ENCODE measurements around the gene GAGE12J.
"Not testable (repeated sequence)": the region's sequence is repeated elsewhere in the genome, so short reads cannot be mapped to it uniquely, and the experiment has no call there.

GAGE12J gene

DNA sequence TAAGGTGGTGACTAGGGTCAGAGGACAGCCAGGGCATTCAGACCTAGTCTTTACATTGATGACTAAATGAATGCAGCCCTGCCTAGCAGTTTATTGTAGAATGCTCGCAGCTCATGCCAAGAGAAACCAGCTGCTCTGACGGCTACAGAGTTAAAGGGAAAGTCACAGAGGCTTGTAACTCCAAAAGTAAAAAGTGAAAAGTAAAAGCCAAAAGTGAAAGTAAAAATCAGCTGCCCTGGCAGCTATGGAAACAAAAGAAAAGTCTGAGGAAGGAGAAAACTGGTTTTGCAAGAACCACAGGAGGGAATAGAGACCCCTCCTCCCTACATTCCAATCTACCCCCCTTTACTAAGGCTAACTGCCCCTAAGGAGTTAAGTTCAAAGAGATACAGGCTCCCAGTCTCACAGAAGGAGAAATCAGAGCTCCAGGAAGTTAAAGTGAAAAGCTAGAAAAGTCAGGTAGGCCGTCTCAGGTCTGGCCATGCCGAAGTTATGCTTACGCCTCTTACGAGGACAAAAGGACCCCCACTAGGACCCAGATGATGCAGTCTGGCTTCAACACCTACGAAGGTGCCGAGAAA lies 12.3 kb upstream of the GAGE12J start:
- no peak overlapping the region for H3K27ac ChIP-seq
- DNase-seq (ENCODE audit: low spot score) = no peak
- CTCF ChIA-PET = no interaction called here
- no peak for TF ChIP-seq CTCF (conservative IDR thresholded peaks at IDR 0.05; ENCODE audit: low read depth)
- POLR2A ChIA-PET (ENCODE audit: low non-redundant PET) = no interaction called here

DNA sequence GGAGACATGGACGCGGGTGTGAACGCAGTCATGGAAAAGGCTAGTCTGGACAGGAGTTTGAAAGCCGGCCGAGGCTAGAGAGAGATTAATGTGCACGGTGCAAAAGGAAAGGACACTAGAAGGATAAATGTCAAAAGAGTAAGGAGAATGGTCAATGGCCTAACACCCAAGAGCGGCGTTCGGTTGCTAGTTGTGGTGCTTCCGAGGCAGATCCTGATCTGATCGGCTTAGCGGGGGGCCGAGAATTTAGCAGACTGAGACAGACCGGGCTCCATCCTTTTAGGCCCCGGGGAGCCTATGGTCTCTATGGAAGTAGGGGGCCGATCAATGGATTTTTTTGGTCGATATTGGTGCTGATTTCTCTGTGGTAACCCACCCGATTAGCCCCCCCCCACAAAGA lies 11.5 kb upstream of the GAGE12J start:
- no peak overlapping the region for H3K27ac ChIP-seq
- ChIA-PET CTCF (no interaction called here), POLR2A (ENCODE audit: low non-redundant PET) (no interaction called here)
- TF ChIP-seq CTCF (conservative IDR thresholded peaks at IDR 0.05; ENCODE audit: low read depth) = no peak
- no peak for DNase-seq (ENCODE audit: low spot score)

DNA sequence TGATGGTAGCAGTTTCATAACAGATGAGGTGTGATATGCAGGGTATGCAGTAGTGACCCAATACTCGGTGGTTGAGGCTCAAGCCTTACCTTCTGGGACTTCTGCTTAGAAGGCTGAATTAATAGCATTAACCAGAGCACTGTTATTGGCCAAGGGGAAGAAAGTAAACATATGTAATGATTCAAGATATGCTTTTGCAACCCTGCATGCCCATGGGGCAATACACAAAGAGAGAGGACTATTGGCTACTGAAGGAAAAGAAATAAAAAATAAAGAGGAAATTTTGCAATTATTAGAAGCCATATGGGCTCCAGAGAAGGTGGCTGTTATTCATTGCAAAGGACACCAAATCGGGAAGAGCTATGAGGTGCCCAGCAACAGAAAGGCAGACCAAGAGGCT lies 9.7 kb upstream of the GAGE12J start:
- TF ChIP-seq CTCF (conservative IDR thresholded peaks at IDR 0.05; ENCODE audit: low read depth) = no peak
- ChIA-PET CTCF (no interaction called here), POLR2A (ENCODE audit: low non-redundant PET) (no interaction called here)
- DNase-seq (ENCODE audit: low spot score) = no peak
- H3K27ac ChIP-seq = no peak overlapping the region

DNA sequence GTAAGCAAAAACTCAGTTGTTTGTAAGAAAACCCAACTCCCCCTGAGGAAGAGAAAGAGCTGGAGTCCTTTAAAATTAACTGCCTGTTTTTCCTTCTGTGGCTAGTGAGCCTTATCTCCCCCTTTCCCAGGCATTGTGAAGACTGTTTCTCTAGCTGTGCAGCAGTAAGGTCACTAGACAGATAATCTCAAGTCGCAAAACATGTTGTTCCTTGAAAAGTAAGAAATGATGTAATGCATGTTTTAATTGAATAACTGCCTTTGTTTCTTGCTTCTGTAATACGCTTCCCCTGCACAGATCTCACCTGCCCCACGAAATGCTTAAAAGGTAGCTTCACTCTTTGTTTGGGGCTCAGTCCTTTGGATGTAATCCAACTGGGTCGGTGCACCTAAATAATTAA lies 5.8 kb upstream of the GAGE12J start:
- POLR2A ChIA-PET (ENCODE audit: low non-redundant PET) = no interaction called here
- no peak for DNase-seq (ENCODE audit: low spot score)
- TF ChIP-seq CTCF (conservative IDR thresholded peaks at IDR 0.05; ENCODE audit: low read depth) = no peak
- CTCF ChIA-PET = no interaction called here
- no peak overlapping the region for H3K27ac ChIP-seq

DNA sequence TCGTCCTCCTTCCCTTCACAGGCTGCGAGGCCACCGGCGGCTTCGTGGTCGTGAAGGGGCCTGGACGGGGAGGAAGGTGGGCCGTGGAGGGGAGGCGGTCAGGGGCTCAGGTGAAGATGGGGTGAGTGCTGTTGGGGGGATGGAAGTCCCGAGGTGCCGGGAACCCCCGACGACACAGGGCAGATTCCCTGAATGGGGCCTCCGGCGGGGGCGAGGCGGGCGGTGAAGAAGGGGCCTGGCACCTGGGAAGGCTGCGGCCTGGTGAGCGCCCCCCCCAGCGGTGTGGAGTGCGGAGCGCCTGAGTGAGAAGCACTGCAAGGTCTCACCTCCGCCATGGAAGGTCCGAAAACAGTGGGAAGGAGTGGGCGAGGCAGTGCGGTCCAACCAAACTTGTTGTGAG lies 429 bp downstream of the GAGE12J start:
- POLR2A ChIA-PET (ENCODE audit: low non-redundant PET); DNase-seq (ENCODE audit: low spot score); CTCF ChIA-PET; H3K27ac ChIP-seq: not testable (repeated sequence)

DNA sequence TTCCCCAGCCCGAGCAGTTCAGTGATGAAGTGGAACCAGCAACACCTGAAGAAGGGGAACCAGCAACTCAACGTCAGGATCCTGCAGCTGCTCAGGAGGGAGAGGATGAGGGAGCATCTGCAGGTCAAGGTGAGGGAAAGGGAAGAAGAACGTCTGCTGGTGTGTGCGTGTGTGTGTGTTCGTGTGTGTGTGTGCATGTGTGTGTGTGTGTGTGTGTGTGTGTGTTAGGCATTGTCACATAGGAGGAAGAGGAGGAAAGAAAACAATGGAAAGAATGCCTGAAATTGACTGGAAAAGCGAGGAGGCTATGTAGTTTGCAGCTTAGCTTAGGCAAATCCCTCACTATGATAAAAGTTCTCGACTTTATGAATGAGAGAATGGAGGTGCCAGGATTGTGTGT lies 1.9 kb downstream of the GAGE12J start:
- DNase-seq (ENCODE audit: low spot score); H3K27ac ChIP-seq; CTCF ChIA-PET; POLR2A ChIA-PET (ENCODE audit: low non-redundant PET): not testable (repeated sequence)

DNA sequence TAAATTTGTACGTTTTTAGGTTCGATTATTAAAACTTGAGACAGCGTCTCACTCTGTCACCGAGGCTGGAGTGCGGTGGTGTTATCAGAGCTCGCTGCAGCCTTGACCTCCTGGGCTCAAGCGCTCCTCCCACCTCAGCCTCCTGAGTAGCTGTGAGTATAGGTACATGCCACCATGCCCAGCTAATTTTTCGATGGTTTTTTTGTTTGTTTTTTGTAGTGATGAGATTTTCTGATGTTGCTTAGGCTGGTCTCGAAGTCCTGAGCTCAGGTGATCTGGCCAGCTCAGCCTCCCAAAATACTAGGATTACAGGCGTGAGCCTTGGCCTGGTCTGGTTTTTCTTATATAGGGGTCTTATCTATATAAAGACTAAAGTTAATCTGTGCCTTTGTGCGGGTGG lies 8.6 kb downstream of the GAGE12J start:
- H3K27ac ChIP-seq; CTCF ChIA-PET; DNase-seq (ENCODE audit: low spot score); POLR2A ChIA-PET (ENCODE audit: low non-redundant PET): not testable (repeated sequence)

DNA sequence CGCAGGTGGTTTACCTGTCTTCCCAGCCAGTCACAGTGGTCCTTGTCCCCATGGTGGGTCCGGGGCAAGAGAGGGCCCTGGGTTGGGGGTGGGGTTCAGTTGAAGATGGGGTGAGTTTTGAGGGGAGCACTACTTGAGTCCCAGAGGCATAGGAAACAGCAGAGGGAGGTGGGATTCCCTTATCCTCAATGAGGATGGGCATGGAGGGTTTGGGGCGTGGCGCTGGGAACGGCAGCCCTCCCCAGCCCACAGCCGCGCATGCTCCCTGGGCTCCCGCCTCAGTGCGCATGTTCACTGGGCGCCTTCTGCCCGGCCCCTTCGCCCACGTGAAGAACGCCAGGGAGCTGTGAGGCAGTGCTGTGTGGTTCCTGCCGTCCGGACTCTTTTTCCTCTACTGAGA lies 9.4 kb downstream of the GAGE12J start, which contains the start of gene GAGE13:
GAGE13 (plus strand) TSS at position 301 of the 400 bp plus-strand sequence. CDS start 1,156 bp downstream, outside the sequence.
- CTCF ChIA-PET; H3K27ac ChIP-seq; POLR2A ChIA-PET (ENCODE audit: low non-redundant PET); DNase-seq (ENCODE audit: low spot score): not testable (repeated sequence)

DNA sequence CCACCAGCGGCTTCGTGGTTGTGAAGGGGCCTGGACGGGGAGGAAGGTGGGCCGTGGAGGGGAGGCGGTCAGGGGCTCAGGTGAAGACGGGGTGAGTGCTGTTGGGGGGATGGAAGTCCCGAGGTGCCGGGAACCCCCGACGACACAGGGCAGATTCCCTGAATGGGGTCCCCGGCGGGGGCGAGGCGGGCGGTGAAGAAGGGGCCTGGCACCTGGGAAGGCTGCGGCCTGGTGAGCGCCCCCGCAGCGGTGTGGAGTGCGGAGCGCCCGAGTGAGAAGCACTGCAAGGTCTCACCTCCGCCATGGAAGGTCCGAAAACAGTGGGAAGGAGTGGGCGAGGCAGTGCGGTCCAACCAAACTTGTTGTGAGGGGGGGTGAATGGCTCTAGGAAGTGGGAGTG lies 10.0 kb downstream of the GAGE12J start:
- H3K27ac ChIP-seq; CTCF ChIA-PET; POLR2A ChIA-PET (ENCODE audit: low non-redundant PET); DNase-seq (ENCODE audit: low spot score): not testable (repeated sequence)

DNA sequence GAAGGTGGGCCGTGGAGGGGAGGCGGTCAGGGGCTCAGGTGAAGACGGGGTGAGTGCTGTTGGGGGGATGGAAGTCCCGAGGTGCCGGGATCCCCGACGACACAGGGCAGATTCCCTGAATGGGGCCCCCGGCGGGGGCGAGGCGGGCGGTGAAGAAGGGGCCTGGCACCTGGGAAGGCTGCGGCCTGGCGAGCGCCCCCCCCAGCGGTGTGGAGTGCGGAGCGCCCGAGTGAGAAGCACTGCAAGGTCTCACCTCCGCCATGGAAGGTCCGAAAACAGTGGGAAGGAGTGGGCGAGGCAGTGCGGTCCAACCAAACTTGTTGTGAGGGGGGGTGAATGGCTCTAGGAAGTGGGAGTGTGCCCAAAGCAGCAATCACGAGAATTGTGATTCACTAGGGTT lies 19.6 kb downstream of the GAGE12J start:
- POLR2A ChIA-PET (ENCODE audit: low non-redundant PET); DNase-seq (ENCODE audit: low spot score); CTCF ChIA-PET; H3K27ac ChIP-seq: not testable (repeated sequence)

- H3K27ac ChIP-seq; DNase-seq (ENCODE audit: low spot score); POLR2A ChIA-PET (ENCODE audit: low non-redundant PET); CTCF ChIA-PET: not testable (repeated sequence)
Measured at GRCh38 chrX:49344496-49345175, 22.8 kb downstream of the GAGE12J start.

- CTCF ChIA-PET; POLR2A ChIA-PET (ENCODE audit: low non-redundant PET); H3K27ac ChIP-seq; DNase-seq (ENCODE audit: low spot score): not testable (repeated sequence)
Measured at GRCh38 chrX:49345402-49345801, 23.6 kb downstream of the GAGE12J start.

DNA sequence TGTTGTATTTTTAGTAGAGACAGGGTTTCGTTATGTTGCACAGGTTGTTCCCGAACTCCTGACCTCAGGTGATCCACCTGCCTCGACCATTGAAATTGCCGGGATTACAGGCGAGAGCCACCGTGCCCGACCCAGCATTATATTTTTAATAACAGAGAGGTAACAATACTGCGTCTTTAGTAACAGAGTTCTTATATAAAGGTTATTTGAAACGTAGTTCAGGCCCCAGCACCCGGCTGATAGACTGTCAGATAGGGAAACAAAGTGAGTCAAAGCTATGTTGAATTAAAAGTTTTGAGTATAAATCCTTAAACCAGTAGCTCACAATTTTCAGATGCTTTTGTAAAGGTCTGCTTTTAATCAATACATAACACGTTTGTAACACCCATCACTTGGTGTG lies 24.3 kb downstream of the GAGE12J start:
- H3K27ac ChIP-seq; CTCF ChIA-PET; POLR2A ChIA-PET (ENCODE audit: low non-redundant PET); DNase-seq (ENCODE audit: low spot score): not testable (repeated sequence)
